ENCODE data around the gene ZNF629.

DNA sequence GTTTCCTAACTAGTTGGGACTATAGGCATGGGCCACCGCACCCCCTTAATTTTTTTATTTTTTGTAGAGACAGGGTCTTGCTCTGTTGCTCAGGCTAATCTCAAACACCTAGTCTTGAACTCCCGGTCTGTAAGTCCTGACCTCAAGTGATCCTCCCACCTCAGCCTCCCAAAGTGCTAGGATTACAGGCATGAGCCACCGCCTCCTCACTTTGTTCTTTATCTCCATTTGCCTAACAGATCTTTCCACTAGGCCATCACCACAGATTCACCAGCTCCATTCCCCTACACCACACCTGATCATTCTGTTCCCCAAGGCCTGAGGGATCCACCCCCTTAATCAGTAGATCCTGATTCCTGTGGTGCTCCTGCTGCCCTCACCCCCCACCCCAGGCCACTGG is 7.6 kb upstream of the ZNF629 start:
- TF ChIP-seq, protein P1, sequence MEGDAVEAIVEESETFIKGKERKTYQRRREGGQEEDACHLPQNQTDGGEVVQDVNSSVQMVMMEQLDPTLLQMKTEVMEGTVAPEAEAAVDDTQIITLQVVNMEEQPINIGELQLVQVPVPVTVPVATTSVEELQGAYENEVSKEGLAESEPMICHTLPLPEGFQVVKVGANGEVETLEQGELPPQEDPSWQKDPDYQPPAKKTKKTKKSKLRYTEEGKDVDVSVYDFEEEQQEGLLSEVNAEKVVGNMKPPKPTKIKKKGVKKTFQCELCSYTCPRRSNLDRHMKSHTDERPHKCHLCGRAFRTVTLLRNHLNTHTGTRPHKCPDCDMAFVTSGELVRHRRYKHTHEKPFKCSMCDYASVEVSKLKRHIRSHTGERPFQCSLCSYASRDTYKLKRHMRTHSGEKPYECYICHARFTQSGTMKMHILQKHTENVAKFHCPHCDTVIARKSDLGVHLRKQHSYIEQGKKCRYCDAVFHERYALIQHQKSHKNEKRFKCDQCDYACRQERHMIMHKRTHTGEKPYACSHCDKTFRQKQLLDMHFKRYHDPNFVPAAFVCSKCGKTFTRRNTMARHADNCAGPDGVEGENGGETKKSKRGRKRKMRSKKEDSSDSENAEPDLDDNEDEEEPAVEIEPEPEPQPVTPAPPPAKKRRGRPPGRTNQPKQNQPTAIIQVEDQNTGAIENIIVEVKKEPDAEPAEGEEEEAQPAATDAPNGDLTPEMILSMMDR (IDR thresholded peaks at IDR 0.05) = no peak
- no peak for TF ChIP-seq POLR2A (IDR thresholded peaks at IDR 0.05)
